GM21825 (cell line): ENCODE results near the gene C9orf50.
"Not testable (repeated sequence)": the region's sequence is repeated elsewhere in the genome, so short reads cannot be mapped to it uniquely, and the experiment has no call there.

Experiments used
- ATAC-seq: cut with Tn5 transposase; IDR thresholded peaks from one replicate; pipeline ENCODE4 v1.9.1; 2021; ENCODE audit warnings: mild to moderate bottlenecking, moderate library complexity; ENCODE audit not compliant: unreplicated experiment

Gene C9orf50

GRCh38 chr9:129620669-129621295 lies at the start of gene C9orf50:
Gene C9orf50, minus strand, starts transcription at chr9:129621101. Its CDS starts 527 bp downstream, at chr9:129620574.
- no peak for ATAC-seq

DNA sequence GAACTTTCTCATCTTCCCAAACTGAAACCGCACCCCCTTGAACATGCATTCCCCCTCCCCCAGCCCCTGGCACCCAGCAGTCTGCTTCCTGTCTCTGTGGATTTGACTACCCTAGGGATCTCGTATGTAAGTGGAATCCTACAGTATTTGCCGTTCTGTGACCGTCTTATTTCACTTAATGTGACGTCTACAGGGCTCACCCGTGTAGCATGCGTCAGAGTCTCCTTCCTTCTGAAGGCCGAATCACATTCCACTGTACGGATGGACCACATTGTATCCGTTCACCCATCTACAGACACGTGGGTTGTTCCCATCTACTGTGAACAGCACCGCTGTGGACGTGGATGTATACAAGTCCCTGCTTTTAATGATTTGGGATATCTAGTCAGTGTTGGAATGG lies 49.0 kb upstream of the C9orf50 start:
- no peak for ATAC-seq

DNA sequence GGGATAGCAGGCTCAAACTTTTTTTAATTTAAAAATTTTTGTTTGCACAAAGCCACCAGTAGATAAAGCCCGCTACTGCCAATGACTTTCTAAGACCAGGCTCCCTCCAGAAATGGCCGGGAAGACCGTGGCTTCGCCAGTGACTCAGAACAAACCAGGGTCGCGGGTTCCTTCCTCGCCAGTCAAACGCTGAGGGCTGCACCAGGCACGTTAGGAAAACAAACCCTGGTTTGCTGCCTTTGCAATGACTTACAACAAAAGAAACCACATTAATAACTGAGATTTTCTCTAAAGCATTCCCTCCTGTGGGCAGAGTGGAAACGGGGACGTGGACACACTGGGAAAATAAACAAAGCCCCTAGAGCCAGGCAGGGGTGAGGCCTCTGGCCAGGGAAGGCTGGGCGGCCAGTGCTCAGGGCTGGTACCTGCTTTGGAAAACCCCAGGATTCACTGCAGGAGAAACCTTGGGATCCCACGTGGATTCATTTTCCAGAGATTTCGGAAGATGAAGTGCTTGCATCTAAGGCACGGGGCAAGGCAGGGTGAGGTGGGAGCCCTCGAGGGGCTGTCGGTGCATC lies 48.3 kb upstream of the C9orf50 start:
- ATAC-seq, result no peak

DNA sequence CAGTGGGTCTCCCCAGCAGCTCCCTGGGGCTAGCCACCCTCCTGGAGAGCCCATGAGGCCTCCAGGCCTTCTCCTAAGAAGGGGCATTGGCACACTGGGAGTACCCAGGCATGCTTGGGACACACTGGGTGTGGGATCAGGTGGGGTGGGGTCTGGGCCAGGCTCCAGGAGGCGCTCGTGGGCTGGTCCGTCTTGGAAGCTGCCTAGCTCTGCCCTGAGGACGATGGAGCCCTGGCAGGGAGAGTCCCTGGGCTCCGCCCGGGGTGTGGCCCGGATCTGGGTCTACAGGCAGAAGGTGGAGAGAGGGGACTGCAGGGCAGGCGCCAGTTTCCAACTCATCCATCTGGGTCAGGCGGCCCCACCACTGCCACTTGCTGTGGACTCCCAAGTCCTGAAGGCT lies 46.9 kb upstream of the C9orf50 start:
- no peak for ATAC-seq

DNA sequence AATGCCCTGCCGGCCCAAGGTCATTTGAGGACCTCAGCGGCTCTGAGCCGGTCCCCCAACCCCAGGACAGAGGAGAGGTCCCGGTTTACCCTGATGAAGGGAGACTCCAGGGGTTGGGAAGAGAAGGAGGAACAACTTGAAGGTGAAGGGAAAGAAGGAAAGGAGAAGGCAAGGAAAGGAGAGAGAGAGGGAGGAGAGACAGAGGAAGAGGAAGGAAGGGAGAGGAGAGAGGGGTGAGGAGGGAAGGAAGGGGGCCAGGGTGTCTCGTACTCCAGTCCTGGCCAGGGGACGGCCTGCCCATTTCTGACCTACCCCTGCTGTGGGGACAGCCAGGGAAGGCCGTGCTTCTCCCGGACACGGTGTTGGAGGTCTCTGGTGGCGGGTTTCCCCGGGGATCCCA lies 46.5 kb upstream of the C9orf50 start:
- ATAC-seq, result no peak

DNA sequence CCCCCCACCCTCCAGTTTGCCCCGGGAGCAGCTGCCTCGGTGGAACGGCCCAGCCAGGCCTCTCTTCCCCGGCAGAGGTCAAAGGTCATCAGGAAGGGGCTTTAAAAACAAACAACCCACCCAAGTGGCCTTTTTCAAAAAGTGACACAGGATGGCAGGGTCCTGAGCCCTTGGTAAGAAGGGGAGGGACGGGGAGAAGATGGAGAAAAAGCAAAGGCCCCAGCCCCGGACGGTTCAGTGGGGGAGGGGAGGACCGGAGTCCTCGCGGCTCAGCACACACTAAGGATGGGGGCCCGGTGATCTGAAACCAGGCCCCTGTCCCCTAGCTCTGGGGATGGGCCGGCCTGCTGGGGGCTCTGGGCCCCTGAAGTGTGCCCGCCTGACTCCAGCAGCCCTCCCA lies 45.7 kb upstream of the C9orf50 start:
- ATAC-seq, result no peak

DNA sequence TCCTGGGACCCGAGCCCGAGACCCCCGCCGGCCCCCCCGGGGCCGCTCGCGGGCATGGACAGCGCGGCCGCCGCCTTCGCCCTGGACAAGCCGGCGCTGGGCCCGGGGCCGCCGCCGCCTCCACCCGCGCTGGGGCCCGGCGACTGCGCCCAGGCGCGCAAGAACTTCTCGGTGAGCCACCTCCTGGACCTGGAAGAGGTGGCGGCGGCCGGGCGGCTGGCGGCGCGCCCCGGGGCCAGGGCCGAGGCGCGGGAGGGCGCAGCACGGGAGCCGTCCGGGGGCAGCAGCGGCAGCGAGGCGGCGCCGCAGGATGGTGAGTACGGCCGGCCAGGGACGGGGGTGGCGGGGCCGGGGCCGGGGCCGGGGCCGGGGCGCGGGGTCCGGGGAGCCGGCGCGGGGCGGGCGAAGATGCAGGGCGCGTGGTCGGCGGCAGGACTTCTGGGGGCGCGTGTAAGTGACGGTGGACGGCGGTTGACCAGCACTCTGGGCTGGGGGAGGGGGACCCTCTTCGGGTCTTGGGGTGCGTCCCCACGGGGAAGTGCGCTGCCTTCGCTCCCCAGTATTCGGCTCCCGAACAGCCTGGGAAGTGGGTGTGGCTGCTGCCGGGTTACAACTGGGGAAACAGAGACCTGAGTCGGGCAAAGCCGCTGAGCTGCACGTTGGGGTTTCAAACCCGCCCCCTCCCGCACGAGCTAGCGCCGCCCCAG lies 45.1 kb upstream of the C9orf50 start:
- no peak for ATAC-seq

DNA sequence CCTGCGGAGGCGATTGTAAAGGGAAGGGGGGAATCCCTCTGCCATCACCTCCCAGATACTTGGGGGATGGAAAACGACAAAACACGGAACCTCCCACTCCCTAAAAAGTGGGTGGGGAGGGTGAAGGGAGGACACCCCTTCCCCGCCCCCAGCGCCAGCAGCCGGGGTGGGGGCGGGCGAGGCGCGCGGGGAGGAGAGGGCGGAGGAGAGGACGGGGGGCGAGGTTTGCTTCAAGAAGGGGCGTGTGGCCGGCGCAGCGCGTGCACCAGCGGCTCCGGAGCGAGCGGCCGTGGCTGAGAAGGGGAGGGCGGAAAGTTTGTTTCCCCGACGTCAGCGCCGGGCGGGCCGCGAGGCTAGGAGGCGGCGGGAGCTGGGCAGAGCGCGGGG lies 44.5 kb upstream of the C9orf50 start, which contains the start of gene PRRX2:
TSS of gene PRRX2 (plus strand) at position 259 of the 387 bp plus-strand sequence. CDS start 221 bp downstream, outside the sequence.
- no peak for ATAC-seq

- ATAC-seq, result no peak
Observed at GRCh38 chr9:129664746-129665388, 44.0 kb upstream of the C9orf50 start.

- not testable (repeated sequence) for ATAC-seq
Observed at GRCh38 chr9:129662239-129662638, 41.3 kb upstream of the C9orf50 start.

DNA sequence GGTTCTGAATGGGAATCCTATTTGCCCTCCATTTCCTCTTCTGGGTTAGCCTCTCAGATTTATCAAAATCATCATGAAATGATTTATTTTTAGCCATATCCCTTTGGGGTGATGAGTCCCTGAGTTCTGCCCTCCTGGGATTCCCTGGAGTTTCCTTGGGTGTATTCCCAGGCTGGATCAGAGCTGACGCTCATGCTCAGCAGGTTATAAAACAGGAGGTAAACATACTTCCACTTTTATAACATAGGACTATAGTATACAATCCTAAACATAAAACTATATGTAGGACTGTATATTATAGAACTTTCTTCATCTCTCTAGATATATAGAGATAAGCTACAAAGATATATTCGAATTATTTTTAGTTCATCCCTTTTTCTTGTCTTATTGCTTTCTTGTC lies 40.1 kb upstream of the C9orf50 start:
- no peak for ATAC-seq

DNA sequence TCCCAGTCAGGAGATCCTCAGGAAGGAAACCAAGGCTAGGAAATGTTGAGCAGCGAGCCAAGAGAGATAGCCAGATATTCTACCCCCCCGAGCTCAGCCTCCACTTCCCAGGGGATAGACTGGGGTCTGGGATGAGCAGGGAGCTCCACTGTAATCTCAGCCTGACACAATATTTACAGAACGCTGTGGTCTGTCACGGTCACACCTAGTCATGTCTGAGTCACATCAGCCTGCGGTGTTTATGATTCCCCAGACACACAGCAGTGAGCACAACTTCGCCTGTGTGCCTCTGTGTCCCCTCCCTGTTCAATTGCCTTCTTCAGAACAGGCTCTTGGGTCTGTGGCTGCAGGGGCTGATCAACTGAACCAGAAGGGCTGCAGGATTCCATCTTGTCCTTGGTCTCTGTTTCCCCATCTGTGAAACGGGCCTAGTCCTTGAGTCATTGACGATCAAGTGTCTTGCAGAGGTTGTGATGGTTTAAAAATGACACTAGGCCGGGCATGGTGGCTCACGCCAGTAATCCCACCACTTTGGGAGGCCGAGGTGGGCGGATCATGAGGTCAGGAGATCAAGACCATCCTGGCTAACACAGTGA lies 36.0 kb upstream of the C9orf50 start:
- ATAC-seq, result no peak

GRCh38 chr9:129655696-129656095 lies 34.8 kb upstream of the C9orf50 start:
- ATAC-seq, result no peak

DNA sequence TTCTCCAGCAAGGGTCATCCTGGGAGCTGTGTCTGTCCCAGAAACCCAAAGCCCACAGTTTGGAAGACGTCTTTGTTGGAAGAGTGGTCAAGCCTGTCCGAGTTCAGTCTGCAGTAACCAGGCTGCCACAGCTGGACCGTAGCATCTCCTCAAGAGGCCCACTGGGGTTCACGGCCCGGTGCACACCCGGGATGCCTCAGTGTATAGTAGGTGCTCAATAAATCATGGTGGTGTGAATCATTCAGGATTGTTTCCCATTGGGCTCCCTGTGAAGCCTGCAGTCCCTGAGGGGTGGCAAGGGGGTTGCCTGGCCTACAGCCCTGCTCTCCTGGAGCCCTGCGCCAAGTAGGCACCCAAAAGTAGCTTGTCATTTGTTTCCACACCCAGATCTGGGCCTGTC lies 34.3 kb upstream of the C9orf50 start:
- ATAC-seq, result no peak

GRCh38 chr9:129654554-129655040 lies 33.7 kb upstream of the C9orf50 start:
- ATAC-seq, result no peak

DNA sequence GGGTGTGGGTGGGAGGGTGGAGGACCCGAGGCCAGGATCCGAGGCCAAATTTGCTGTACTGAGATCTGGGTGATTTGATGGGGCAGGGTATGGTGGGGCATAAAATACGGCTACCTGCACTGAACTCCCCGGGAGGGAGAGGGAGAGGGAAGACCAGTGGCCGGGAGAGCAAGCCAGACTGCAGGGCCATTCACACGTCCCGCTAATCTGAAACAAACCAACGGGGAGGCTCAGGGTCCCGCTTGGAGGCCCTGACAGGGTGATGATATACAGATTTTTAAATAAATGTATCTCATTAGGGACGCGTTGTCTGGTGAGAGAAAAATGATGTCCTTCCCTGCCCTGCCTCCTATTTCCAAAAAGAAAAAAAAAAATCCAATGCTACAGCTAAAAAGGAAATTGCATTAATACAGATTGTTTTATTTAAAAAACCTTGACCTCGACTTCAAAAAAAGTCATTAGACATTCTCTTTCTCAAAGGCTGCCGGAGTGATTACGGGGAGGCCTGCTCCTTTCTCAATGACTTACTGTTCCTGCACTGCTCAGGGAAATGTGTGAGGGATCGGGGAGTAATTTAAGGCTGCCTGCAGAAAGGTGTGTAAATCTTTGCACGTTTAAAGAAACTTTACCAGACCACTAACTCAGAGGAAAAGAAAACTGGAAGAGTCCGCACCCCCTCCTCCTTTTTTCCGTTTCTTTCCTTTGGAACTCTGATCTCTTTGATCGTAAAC lies 33.1 kb upstream of the C9orf50 start:
- no peak for ATAC-seq

GRCh38 chr9:129650680-129651235 lies 29.9 kb upstream of the C9orf50 start:
- ATAC-seq, result no peak

DNA sequence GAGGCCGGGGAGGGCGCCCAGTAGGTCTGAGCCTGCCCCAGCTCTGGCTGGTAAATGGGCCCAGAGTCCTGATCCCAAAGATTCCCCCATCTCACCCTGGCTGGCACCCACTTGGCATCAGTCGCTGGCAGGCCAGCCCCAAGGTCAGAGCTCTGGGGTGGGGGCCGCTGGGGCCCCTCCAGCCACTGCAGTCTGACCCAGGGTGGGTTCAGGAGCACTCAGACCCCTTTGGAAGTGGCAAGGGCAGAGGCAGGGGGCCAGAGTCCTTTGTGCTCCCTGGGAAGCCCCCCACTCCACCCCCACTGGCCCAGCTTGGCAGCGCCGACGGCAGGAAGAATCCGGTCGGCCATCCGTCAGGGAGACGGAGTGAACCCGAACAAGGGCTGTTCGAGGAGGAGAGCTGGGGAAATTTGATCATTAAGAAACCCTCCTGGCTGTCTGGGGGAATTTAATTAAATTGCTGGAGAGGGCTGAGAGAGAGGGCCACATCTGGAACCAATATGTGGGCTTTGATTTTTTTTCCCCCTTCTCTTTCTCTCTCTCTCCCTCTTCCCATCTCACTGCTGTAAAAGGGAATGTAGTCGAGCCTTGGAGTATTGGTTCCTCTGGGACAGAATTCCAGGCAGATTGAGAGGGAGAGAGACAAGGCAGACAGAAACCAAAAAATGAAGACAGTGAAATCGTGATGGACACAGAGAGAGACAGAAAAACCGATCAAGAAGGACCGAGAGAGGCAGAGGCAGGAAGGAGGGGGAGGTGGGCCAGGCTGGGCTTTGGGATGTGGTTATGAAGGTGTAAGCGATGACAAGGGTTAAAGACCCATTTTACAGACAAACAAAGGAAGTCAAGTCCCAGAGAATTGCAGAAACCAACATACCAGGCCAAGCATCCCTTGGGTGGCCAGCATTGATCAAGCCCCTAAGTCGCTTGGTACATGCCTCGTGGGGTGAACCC lies 29.1 kb upstream of the C9orf50 start:
- no peak for ATAC-seq

GRCh38 chr9:129648764-129649115 lies 27.8 kb upstream of the C9orf50 start:
- ATAC-seq, result no peak
